GM18909 (cell line): ENCODE measurements around the gene ESPL1.
A peak's percentile ranks its signal among the peaks of the same experiment; 100 is the strongest.
"Not testable (repeated sequence)": the region's sequence is repeated elsewhere in the genome, so short reads cannot be mapped to it uniquely, and the experiment has no call there.

ENCODE experiments used
- ATAC-seq: cut with Tn5 transposase; IDR thresholded peaks from one replicate; pipeline ENCODE4 v1.9.1; 2021; ENCODE audit warnings: mild to moderate bottlenecking; ENCODE audit not compliant: unreplicated experiment, poor library complexity

Gene ESPL1

DNA sequence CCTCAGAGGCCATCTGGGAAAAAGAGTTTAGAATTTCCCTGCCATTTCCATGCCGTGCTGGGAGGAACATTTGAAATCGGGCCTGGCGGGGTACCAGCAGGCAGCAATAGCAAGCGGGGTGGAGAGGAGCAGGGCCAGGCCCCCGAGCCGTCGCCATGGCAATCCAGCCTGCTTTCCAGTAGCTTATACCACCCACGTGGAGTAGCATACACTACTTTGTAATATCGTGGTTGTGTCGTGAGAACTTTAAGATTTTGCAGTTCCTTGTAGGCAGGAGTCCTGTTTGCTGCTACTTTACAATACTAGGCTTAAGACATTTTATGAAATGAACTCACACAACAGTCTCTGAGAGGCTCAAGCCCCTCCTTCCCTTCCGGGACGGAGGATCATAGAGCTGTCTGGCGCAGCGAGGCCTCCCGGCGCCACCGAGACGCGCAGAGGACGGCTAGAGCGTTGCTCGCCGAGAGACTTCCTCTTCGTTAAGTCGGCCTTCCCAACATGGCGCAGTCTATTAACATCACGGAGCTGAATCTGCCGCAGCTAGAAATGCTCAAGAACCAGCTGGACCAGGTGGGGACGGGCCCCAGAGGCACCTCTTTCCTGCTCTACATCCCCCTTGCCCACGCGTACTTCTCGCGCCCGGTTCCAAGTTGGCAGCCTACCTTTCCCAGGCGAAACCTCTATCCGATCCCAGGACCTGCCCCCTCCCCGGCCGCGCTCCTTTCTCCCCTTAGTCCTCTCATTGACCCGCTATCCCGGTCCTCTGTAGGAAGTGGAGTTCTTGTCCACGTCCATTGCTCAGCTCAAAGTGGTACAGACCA lies 27.2 kb downstream of the ESPL1 start, which contains the start of gene PFDN5:
Gene PFDN5 (plus strand): TSS at position 473 of the 821 bp plus-strand sequence. CDS start 26 bp downstream, at position 499.
- peak; percentile 79 for ATAC-seq

DNA sequence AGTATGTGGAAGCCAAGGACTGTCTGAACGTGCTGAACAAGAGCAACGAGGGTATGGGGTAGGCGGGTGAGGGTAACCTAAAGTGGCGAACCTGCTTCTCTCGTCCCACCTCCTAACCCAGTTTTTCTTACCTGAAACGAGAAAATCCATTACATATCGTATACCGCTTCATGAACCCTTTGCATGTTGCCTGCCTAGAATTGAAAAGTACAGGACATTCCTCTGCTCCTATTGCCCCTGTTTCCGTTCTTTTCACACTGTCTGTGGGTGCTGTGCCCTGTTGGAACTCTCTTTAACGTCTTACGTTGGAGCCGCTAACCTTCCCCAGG lies 27.8 kb downstream of the ESPL1 start:
- ATAC-seq = no peak

DNA sequence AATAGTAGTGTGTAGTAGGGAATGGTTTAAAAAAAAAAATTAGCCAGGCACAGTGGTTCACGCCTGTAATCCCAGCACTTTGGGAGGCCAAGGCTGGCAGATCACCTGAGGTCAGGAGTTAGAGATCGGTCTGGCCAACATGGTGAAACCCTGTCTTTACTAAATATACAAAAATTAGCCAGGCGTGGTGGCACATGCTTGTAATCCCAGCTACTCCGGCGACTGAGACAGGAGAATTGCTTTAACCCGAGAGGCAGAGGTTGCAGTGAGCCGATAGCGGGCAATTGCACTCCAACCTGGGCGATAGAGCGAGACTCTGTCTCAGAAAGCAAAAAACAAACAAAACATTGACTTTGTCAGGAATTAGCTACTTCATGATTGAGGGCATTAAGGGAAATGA lies 29.0 kb downstream of the ESPL1 start:
- not testable (repeated sequence) for ATAC-seq

DNA sequence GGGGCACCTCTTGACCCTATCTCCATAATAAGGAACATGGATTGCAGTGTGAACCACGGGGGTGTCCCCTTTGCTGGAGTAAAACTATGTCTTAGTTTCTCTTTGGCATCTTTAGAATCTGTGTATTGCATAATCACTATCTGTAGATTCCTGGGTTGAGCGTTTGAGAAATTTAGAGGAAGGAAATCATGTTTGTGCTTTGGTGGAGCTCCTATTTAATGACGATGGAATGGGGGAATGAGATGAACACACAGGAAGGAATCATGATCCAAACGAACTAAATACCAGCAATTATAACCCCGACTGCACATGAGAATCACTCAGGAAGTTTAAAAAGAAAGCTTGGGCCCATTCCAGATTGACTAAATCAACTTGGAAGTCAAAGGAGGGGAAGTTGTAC lies 30.1 kb downstream of the ESPL1 start:
- ATAC-seq = no peak

DNA sequence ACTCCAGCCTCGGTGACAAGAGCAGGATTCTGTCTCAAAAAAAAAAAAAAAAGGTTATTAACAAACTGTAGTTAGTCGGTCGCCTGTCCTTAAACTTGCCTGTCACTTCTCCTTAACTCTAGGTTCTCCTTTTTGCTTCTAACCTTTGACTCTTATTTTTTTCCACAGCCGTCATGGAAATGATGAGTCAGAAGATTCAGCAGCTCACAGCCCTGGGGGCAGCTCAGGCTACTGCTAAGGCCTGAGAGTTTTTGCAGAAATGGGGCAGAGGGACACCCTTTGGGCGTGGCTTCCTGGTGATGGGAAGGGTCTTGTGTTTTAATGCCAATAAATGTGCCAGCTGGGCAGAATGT lies 31.0 kb downstream of the ESPL1 start:
- no peak for ATAC-seq

DNA sequence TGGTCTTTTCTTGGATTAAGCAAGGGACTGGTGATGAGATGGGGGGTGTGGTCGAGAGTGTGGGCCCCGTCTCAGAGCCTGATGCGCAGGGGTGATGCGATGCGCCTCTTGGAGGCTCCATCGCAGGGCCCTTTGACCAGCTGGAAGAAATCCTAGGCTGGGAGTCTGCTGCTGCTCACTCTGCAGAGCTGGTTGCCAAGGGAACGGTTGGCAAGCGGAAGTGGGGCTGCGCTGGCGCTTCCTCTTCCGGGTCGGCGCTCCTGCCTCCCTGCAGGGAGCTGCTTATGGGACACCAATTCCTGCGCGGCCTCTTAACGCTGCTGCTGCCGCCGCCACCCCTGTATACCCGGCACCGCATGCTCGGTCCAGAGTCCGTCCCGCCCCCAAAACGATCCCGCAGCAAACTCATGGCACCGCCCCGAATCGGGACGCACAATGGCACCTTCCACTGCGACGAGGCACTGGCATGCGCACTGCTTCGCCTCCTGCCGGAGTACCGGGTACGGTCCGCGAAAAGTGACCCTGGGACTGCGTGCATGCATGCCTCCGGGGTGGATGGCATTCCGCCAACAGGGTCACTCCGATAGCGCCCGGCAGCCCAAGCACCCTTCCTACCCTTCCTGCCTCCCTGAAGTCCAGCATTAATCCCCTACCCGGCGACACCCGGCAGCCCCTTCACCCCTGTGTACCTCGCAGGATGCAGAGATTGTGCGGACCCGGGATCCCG lies 31.5 kb downstream of the ESPL1 start, which contains the start of gene MYG1:
Gene MYG1 (plus strand): TSS at position 242 of the 727 bp plus-strand sequence. CDS start 43 bp downstream, at position 285.
- ATAC-seq = peak; percentile 74

DNA sequence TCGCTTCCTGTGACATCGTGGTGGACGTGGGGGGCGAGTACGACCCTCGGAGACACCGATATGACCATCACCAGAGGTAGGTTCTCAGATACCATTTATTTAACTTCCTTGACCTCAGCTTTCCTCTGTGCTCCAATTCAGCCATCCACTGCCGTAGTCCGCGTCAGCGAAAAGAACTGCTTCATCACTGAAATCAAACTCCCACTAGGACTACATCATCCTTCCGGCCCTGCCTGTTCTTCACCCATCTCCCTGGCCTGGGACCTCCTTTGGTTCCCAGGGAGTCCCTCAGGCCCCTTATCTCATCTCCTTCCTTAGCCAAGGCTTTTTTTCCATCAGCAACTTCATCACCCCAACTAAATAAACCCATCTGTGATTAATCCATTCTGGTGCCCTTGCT lies 32.1 kb downstream of the ESPL1 start:
- ATAC-seq = no peak

DNA sequence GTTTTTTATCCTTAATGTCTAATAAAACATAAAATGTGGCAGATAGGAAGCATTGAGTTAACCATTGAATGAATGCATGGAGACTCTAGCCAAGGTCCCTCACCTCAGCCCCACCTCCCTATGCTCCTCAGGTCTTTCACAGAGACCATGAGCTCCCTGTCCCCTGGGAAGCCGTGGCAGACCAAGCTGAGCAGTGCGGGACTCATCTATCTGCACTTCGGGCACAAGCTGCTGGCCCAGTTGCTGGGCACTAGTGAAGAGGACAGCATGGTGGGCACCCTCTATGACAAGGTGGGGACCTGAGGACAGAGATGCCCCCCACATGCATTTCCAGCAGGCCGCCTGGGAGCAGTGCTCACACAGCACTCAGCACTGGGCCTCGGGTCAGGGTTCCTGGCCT lies 34.8 kb downstream of the ESPL1 start:
- ATAC-seq = no peak

DNA sequence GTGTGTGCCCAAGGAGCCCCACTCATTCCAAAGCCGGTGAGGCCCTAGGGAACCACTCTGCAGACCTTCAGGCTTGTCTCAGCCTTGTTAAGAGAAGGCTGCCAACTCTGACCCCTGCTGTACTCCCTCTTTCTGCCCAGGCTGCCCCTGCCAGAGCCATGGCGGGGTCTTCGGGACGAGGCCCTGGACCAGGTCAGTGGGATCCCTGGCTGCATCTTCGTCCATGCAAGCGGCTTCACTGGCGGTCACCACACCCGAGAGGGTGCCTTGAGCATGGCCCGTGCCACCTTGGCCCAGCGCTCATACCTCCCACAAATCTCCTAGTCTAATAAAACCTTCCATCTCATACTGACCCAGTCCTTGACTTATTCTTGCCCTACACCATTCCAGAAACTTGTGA lies 38.7 kb downstream of the ESPL1 start:
- no peak for ATAC-seq

DNA sequence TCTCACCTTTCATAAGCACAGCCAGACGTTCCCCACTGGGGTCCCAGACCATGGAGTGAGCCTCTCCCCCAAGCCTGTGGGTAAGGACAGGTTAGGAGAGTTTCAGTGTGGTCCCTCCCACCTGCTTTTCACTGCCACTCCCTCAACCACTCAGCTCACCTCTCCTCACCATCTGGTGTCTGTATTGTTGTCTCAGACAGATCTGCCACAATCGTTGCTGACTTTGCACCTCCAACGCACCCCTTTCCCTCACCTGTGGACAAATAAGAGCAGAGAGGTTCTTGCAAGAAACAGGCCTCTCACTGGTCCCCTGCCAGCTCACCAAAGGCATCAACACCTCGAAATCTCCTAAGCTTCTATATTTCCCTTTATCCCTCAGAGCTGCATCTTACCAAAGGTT lies 40.2 kb downstream of the ESPL1 start:
- no peak for ATAC-seq

DNA sequence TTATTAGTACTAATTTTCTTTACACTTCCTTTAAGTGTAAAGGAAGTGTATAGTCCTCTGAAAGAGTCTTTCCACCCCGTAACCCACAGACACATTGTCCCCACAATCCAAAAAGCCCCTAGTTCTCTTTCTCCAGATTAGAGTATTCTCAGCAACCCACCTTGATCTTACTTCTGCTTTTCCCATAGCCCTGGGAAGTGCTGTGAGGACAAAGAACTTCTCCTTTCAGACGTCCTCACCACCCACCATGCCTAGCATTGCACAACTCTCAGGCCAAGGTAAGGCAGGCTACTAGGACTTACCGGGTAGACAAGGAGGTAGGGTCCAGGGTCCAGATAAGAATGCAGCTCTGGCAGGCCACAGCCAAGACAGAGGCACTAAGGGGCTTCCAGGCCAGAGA lies 45.9 kb downstream of the ESPL1 start:
- ATAC-seq = no peak

DNA sequence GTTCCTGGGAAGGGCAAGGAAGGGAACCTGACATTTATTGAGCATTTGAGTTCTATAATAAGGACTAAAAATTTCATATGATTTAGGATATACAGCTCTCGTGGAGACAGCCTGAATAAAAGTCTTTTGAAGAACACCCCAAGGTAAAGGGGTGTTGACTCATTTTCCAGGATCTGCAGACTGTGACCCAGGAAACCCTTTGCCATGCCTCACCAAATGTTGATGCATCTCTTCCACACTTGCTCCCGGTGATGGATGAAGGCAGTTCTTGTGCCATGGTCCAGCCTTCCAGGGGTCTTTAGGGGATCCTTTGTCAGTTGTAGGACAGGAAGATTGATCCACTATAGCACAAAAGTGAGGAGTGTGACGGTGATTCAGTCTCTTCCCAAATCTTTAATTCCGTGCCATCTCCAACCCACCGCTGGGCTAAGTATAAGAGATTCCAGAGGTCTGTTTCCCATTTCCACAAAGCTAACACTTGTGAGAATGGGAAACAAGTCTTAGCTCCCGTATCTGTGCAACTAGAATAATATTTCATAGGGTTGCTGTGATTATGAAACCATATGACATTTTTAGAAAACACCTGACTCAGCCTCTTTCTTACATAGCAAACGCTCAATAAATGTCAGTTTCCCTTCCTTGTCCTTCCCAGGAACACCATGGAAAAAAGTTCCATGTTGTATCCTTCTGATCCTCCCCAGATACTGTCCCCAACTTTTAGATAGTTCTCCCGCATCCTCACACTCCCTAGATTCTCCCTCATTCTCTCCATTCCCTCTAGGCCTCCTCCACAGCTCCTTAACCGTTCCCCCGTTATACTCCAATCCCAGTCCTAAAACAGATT lies 52.5 kb downstream of the ESPL1 start:
- no peak for ATAC-seq

DNA sequence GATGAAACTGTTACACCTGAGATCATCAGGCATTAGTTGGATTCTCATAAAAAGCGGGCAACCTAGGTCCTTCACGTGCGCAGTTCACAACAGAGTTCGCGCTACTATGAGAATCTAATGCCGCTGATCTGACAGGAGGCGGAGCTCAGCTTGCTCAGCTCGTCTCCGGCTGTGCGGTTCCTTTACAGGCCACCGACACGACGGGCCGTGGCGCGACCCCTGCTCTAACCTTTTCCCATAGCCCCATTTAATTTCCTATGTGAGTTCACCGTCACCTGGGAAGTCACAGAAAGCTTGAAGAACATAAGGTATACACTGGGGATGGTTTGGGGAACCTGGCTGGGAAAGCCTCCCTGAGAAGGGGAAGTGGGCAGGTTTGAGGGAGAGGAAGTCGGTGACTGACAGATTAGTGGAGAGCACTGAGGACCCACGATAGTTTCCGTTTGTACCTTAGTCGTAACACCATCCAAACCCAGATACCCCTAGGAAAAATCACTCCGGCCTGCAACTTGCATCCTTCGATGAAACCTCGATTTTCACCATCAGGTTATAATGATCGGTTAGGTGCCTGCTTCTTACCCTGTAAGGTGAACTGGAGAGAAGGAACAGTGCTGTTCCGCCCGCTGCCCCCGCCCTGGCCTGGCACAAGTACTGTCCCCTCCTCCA lies 56.1 kb downstream of the ESPL1 start:
- ATAC-seq = peak; percentile 34

DNA sequence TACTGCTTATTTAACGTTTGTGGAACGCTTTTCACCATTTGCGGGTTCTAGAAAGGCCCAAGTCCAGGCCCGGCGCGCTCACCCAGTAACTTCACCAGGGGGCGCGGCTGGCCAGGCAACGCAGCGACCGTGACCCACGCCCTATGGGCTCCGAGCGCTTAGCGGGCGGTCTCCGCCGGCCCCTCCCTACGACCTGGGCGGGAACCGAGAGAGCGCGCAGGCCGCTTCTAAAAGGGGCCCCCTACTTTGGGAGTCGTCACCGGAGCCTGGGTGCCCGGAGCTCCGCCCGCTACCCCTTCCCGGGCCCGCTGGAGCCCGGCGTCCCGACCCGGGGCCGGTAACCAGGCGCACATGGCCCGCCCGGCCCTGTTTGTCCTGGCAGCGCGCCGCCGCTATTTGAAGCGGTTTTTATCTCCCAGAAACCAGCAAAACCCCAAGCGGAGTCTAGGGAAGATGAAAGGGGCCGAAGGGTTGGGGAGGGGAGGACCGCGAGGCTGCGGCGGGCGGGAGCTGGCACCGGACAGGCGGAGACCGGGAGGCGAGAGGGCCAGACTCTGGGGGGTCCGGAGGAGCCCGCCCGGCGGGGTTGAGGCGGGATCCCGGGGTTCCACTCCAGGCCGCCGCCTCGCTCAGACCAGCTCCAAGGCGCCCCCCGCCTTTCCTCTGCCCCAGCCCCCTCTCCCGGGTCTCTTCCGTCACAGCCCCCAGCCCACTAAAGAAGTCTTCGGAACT lies 56.8 kb downstream of the ESPL1 start:
- ATAC-seq = peak; percentile 54

DNA sequence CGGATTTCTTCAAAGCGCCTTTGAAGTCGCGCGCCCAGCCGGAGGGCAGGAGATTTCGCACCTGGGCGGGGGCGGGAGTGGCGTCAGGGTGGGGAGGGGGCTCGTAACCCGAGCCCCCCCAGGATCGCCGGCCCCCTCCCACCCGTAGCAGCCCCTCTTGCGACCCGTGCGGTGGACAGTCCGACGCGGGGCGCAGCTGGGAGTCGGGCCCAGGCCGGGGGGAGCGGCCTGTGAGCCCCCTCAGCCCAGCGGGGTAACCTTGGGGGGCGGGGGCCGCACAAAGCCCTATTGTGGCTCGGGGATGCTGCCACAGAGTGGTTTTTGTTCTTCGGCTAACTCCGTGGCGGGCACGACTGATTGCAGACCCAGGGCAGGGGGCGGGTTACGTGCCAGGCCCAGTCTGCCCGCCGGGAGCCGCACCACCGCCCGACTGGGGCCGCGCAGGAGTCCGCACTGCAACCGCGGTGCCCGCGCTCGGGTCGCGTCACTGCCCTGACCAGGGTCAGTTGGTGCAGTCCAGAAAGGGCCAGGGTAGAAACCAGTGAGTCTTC lies 57.5 kb downstream of the ESPL1 start:
- ATAC-seq = no peak

DNA sequence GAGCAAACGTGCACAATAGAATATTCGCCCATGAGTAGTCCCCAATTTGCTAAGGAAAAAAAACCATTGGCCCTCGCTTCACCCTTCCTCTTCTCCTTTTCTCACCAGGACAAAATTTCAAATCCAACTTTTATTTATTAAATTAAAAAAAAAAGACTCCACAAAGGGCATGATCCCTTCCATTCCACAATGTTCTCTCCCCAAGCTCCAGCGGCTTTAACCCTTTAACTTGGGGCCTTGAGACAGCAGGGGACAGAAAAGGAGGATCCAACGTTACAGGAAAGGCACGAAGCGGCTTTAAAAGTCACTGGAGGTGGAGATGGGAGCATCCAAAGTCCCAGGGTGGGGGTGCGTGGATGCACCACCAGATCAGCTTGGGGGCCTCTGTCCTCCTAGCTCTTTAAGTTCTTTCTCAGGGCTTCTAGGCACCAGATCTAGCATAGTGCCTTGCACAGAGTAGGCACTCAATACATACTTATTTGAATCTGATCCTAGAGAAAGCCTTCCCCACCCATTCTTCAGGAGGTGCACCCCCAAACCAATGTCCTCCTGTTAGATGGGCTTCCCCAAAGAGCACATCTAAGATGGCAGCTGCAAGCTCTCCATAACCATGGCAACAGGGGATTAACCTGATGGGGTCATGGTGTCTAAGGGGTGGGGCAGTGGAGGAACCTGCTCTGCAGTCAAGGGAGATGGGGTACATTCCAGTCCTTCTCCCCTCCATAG lies 58.5 kb downstream of the ESPL1 start:
- no peak for ATAC-seq

DNA sequence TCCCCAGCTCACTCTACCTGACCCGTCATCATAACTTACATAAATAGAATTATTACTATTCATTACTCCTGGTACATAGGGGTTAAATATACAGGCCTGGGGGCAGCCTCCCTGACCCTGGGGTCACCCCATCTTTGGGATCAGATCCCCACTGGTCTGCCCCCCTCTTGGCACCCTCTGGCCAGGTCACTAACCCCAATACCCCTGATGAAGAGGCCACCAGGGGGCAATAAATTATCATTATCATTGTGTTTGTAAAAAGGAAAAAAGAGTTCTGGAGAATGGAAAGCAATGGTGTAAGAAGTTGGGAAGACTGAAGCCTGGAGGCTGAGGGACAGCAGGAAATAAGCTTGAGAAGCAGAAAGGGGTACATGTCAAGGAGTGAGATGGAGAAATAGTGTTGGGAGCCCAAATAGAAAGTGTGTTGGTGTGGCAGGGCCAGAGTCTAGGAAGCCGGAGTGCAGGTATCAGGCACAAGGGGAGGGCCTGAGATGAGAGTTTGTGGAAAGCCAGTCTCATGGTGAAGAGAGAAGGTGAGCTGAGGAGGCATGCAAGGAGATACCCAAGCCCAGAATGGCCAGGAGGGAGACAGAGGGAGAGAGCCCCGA lies 59.4 kb downstream of the ESPL1 start:
- ATAC-seq = no peak

DNA sequence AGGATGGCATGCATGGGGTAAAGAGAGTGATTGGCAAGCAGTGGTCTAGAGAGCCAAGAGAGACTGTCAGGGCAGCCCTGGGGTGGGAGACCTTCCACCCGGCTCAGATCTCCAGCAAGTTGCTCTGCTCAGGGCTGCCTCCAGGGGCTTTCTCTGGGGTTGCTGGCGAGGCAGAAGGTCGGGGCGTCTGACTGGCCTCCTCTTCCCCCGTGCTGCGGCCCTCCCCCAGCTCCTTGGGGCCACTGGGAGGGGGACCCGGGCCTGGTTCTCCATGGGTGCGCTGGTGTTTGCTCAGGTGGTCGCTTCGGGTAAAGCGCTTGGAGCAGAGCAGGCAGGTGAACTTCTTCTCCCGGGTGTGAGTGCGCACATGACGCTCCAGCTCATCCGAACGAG lies 59.9 kb downstream of the ESPL1 start:
- no peak for ATAC-seq
